Thyroid gland (tissue), 4 donors: ENCODE results near the gene VPS8. TPM values are rescaled to one million over a fixed set of nuclear protein-coding genes. Genes with fewer than 3 reads are reported as not detected.

Experiments
- DNase-seq, 2 donors: peaks; one replicate each; pipeline ENCODE4 v3.0.0-alpha.2; 2019
- H3K27ac ChIP-seq, 3 donors: fragments of 200-600 bp; sonication (generic); 1 replicate in 2 of 3; 2 replicates in 1 of 3; pipeline ENCODE4 v1.5.1; 2016 to 2019; ENCODE audit warnings: mild to moderate bottlenecking in 1 of 3, moderate library complexity in 1 of 3
- H3K27me3 ChIP-seq: fragments of 200-600 bp; sonication (generic); one replicate; pipeline ENCODE4 v1.5.1; 2019
- H3K36me3 ChIP-seq, 2 donors: fragments of 200-600 bp; sonication (generic); one replicate each; pipeline ENCODE4 v1.5.1; 2016 to 2019
- H3K4me1 ChIP-seq, 2 donors: fragments of 200-600 bp; sonication (generic); one replicate each; pipeline ENCODE4 v1.5.1; 2017 to 2019
- H3K4me3 ChIP-seq, 3 donors: fragments of 200-600 bp; sonication (generic); replicated peaks in 1 of 3; 1 replicate in 2 of 3; 2 replicates in 1 of 3; pipeline ENCODE4 v1.5.1; 2016; ENCODE audit warnings: mild to moderate bottlenecking in 1 of 3
- H3K9me3 ChIP-seq: fragments of 200-600 bp; sonication (generic); one replicate; pipeline ENCODE4 v1.5.1; 2017
- POLR2A ChIP-seq, 2 donors: fragments of 450-650 bp; IDR thresholded peaks; one replicate each; pipeline ENCODE4 v1.6.1; 2017; ENCODE audit warnings: antibody characterized with exemption in 2 of 2, mild to moderate bottlenecking in 2 of 2, moderate library complexity in 1 of 2
- WGBS, 2 donors: methylation state at CpG; one replicate each; pipeline ENCODE4 v1.1.5; 2017; 5-methylcytosine and 5-hydroxymethylcytosine counted together
- intact Hi-C: fragments of 100-400 bp; cut with DNase I; formaldehyde crosslinking; loops from one replicate; pipeline ENCODE4 v1.15.1; 2023
- total RNA-seq, 4 donors: library from RNA; depleted of rRNA; stranded (reverse); fragments of >200 nt; gene quantifications; one replicate each; pipeline ENCODE4 v1.2.3, GENCODE V29; 2016
- TF ChIP-seq, protein P1 (sequence below), 6 experiments: fragments of 200-600 bp in 3 of 6; fragments of 450-650 bp in 3 of 6; sonication (generic) in 3 of 6; IDR thresholded peaks; one replicate each; pipeline ENCODE4 v1.5.1; 2016 to 2019; ENCODE audit warnings: antibody characterized with exemption in 6 of 6, mild to moderate bottlenecking in 2 of 6, inconsistent platforms in 1 of 6, moderate library complexity in 1 of 6

Gene VPS8
- total RNA-seq, 4 donors from 2014 or later = 85.6 to 171 (median 103) TPM

DNA sequence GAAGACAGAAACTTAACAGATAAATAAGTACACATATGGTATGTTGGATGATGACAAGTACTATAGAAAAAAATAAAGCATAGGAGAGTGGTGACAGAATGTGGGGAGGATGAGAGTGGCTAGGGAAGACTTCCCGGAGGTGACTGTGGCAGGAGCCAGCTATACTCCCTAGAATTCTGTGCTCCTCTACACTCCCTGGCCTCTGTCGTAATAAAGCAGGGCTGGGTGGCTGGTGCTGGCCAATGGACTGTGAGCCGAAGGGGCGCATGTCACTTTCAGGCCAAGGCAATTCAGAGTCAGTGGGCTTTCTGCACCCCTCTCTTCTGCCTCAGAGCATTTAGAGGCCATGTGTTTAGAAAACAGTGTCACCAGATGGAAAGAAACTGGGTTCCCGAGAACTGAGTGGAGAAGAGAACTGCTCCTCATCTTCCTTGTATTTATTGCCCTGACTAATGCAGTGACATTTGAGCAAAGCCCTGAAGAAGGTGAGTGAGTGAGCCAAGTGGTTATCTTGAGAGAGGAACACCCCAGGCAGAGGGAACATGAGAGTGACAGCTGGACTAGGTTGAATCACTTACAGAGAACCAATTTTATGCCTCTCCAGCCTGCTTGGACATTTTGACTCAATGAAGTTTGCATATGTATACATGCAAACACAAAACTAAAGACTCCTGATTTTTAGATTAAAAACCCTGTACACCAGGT lies 5.2 kb upstream of the VPS8 start:
- no peaks in the 10 kb centered on the region for H3K36me3 ChIP-seq
- no peak for DNase-seq
- WGBS, 2 donors = 81 to 87% methylated on average over 5 of the region's 5 CpGs
- intact Hi-C loops = no loop called here
- H3K27me3 ChIP-seq = no peaks in the 10 kb centered on the region
- no peak overlapping the region for H3K4me3 ChIP-seq
- no peak overlapping the region for H3K27ac ChIP-seq
- no peaks in the 10 kb centered on the region for H3K4me1 ChIP-seq
- no peak for TF ChIP-seq POLR2A (IDR thresholded peaks at IDR 0.05)
- TF ChIP-seq, protein P1, sequence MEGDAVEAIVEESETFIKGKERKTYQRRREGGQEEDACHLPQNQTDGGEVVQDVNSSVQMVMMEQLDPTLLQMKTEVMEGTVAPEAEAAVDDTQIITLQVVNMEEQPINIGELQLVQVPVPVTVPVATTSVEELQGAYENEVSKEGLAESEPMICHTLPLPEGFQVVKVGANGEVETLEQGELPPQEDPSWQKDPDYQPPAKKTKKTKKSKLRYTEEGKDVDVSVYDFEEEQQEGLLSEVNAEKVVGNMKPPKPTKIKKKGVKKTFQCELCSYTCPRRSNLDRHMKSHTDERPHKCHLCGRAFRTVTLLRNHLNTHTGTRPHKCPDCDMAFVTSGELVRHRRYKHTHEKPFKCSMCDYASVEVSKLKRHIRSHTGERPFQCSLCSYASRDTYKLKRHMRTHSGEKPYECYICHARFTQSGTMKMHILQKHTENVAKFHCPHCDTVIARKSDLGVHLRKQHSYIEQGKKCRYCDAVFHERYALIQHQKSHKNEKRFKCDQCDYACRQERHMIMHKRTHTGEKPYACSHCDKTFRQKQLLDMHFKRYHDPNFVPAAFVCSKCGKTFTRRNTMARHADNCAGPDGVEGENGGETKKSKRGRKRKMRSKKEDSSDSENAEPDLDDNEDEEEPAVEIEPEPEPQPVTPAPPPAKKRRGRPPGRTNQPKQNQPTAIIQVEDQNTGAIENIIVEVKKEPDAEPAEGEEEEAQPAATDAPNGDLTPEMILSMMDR (IDR thresholded peaks at IDR 0.05) = no peak
- H3K9me3 ChIP-seq = no peaks in the 10 kb centered on the region

DNA sequence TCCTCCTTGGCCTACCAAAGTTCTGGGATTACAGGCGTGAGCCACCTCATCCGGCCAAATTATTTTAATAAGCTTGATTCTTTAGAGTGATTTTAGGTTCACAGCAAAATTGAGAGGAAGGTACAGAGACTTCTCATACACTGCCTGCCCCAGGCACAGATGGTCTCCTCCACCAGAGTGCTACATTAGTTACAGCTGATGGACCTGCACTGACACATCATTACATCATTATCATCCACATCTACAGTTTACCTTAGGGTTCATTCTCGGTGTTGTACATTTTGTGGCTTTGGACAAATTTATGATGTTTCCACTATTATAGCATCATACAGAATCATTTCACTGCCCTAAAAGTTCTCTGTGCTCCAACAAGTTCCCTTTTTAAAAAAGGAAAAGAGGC lies 4.4 kb upstream of the VPS8 start:
- Histone ChIP-seq H3K4me1 (peaks cover 0 to 1% of the 10 kb centered on the region in 2 donors), H3K9me3 (no peaks in the 10 kb centered on the region), H3K27me3 (no peaks in the 10 kb centered on the region), H3K27ac (no peak overlapping the region), H3K4me3 (no peak overlapping the region), H3K36me3 (no peaks in the 10 kb centered on the region)
- WGBS, 2 donors = 90 to 91% methylated on average over 3 of the region's 3 CpGs
- intact Hi-C loops = no loop called here
- DNase-seq = no peak
- TF ChIP-seq, protein P1 (IDR thresholded peaks at IDR 0.05) = no peak
- no peak for TF ChIP-seq POLR2A (IDR thresholded peaks at IDR 0.05)

DNA sequence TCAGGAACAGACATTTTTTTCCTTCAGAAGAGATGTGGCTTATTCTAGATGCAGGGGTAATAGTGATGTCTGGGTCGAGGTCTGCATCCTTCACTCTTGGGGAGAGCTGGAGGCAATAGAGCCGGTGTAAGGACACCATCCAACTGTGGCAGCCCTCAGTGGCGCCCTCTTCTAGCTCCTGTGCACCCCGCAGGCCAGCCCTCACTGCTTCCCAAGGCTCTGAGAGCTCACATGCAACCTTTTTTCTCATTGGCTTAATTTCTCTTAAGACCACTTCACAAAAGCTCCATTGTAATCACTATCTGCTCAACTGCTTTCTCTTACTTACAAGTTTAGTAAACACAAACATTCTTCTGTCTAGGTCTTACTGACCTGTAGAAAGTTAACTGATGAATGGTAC lies 3.9 kb upstream of the VPS8 start:
- Histone ChIP-seq H3K4me1 (peaks cover 3 to 6% of the 10 kb centered on the region in 2 donors), H3K4me3 (no peak overlapping the region), H3K27me3 (no peaks in the 10 kb centered on the region), H3K27ac (no peak overlapping the region), H3K36me3 (no peaks in the 10 kb centered on the region), H3K9me3 (no peaks in the 10 kb centered on the region)
- TF ChIP-seq, protein P1 (IDR thresholded peaks at IDR 0.05) = no peak
- TF ChIP-seq POLR2A (IDR thresholded peaks at IDR 0.05) = no peak
- intact Hi-C loops = no loop called here
- WGBS, 2 donors = 19 to 20% methylated on average over 4 of the region's 4 CpGs
- DNase-seq = no peak

DNA sequence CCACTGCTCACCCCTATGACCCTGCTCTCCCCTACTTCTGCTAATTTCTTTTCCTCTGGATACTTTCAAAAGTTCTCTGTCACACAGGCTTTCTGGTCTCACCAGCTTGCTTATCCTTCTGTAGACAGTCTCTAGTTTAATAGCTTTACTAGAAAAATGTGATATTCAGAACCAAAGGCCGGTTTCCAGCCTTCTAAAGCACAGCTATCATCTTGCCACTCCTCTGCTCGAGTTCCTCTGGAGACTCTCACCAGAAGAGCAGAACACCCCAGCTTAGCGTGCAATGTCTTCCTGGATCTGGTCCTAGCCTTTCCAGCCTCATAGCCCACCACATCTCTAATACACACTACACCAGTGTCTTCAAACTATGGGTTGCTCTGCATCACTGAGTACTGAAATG lies 1.8 kb upstream of the VPS8 start:
- DNase-seq = no peak
- Histone ChIP-seq H3K9me3 (no peaks in the 10 kb centered on the region), H3K36me3 (no peaks in the 10 kb centered on the region), H3K4me3 (no peak overlapping the region), H3K27ac (no peak overlapping the region), H3K4me1 (peaks cover 6 to 10% of the 10 kb centered on the region in 2 donors), H3K27me3 (no peaks in the 10 kb centered on the region)
- TF ChIP-seq, protein P1 (IDR thresholded peaks at IDR 0.05) = no peak
- no peak for TF ChIP-seq POLR2A (IDR thresholded peaks at IDR 0.05)
- 79 to 89% methylated on average over 3 of the region's 3 CpGs for whole genome bisulfite sequencing, 2 donors
- intact Hi-C loops = no loop called here

DNA sequence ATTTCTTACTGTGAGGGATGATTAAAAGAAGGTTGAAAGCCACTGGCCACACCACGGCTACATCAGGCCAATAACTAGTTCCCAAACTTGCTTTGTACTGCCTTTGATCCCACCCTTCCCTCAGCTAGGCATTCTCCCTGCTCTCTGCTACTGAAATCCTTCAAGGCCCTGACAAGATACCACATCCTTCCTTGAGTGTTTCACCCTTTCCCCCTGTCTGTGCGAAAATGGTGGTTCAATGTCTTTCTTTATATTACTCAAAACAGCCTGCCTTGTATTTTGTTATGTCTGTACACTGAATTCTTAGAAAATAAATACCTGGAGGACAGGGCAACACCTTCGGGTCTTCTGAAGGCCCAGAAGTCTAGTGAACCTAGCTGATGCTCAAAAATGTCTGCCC lies 932 bp upstream of the VPS8 start:
- H3K9me3 ChIP-seq = no peaks in the 10 kb centered on the region
- no peak for DNase-seq
- no peaks in the 10 kb centered on the region for H3K27me3 ChIP-seq
- H3K36me3 ChIP-seq = no peaks in the 10 kb centered on the region
- 90 to 95% methylated on average over 3 of the region's 3 CpGs for WGBS, 2 donors
- peaks cover 6 to 10% of the 10 kb centered on the region in 2 donors for H3K4me1 ChIP-seq
- no peak overlapping the region for H3K27ac ChIP-seq
- TF ChIP-seq POLR2A (IDR thresholded peaks at IDR 0.05) = no peak
- TF ChIP-seq, protein P1 (IDR thresholded peaks at IDR 0.05) = no peak
- no peak overlapping the region for H3K4me3 ChIP-seq
- intact Hi-C loops = no loop called here
